ENCODE measurements around the gene OR1F1. TPM values are rescaled to one million over a fixed set of nuclear protein-coding genes. Genes with fewer than 3 reads are reported as not detected.

OR1F1 gene
- total RNA-seq, 4 donors from 2014 or later, result not detected

GRCh38 chr16:3189869-3190268 is 1.9 kb downstream of the OR1F1 start:
- no peak for TF ChIP-seq CTCF (IDR thresholded peaks at IDR 0.05; ENCODE audit: low read depth)

- TF ChIP-seq CTCF (IDR thresholded peaks at IDR 0.05; ENCODE audit: low read depth), result no peak
Measured at GRCh38 chr16:3190949-3191353, 2.9 kb downstream of the OR1F1 start.

- no peak for TF ChIP-seq CTCF (IDR thresholded peaks at IDR 0.05; ENCODE audit: low read depth)
Measured at GRCh38 chr16:3192476-3193019, 4.5 kb downstream of the OR1F1 start.

- TF ChIP-seq CTCF (IDR thresholded peaks at IDR 0.05; ENCODE audit: low read depth), result no peak
Measured at GRCh38 chr16:3193221-3194212, 5.5 kb downstream of the OR1F1 start.

GRCh38 chr16:3194792-3195191 is 6.8 kb downstream of the OR1F1 start:
- TF ChIP-seq CTCF (IDR thresholded peaks at IDR 0.05; ENCODE audit: low read depth), result no peak

GRCh38 chr16:3195975-3196374 is 8.0 kb downstream of the OR1F1 start:
- no peak for TF ChIP-seq CTCF (IDR thresholded peaks at IDR 0.05; ENCODE audit: low read depth)

- TF ChIP-seq CTCF (IDR thresholded peaks at IDR 0.05; ENCODE audit: low read depth), result no peak
Measured at GRCh38 chr16:3198334-3199072, 10.5 kb downstream of the OR1F1 start.
